Fibroblast of skin of right quadriceps (primary cell): Measurements from ENCODE around the gene MEGF6.

Experiments used
- DNase-seq: peaks from one replicate; pipeline ENCODE4 v3.0.0-alpha.2; 2013

The MEGF6 gene

GRCh38 chr1:3516481-3516869 lies 94.8 kb downstream of the MEGF6 start:
- no peak for DNase-seq

- peak; percentile 26 for DNase-seq
Measured at GRCh38 chr1:3515774-3516480, 95.4 kb downstream of the MEGF6 start.

- no peak for DNase-seq
Measured at GRCh38 chr1:3515272-3515671, 96.0 kb downstream of the MEGF6 start.

- DNase-seq = no peak
Measured at GRCh38 chr1:3514404-3514803, 96.9 kb downstream of the MEGF6 start.

GRCh38 chr1:3511856-3512255 lies 99.5 kb downstream of the MEGF6 start:
- no peak for DNase-seq

GRCh38 chr1:3511306-3511705 lies 100.0 kb downstream of the MEGF6 start:
- DNase-seq = no peak

GRCh38 chr1:3510956-3511250 lies 100.4 kb downstream of the MEGF6 start:
- no peak for DNase-seq

- no peak for DNase-seq
Measured at GRCh38 chr1:3510136-3510955, 101.0 kb downstream of the MEGF6 start.

GRCh38 chr1:3509721-3510120 lies 101.6 kb downstream of the MEGF6 start:
- DNase-seq = no peak

GRCh38 chr1:3508757-3509415 lies 102.4 kb downstream of the MEGF6 start:
- no peak for DNase-seq

- DNase-seq = no peak
Measured at GRCh38 chr1:3507636-3508275, 103.6 kb downstream of the MEGF6 start.

GRCh38 chr1:3506943-3507342 lies 104.4 kb downstream of the MEGF6 start:
- DNase-seq = no peak

- DNase-seq = no peak
Measured at GRCh38 chr1:3506041-3506440, 105.3 kb downstream of the MEGF6 start.

GRCh38 chr1:3505161-3505560 lies 106.1 kb downstream of the MEGF6 start:
- no peak for DNase-seq

GRCh38 chr1:3504822-3505153 lies 106.5 kb downstream of the MEGF6 start:
- no peak for DNase-seq

GRCh38 chr1:3504151-3504821 lies 107.0 kb downstream of the MEGF6 start:
- DNase-seq = peak; percentile 14

GRCh38 chr1:3503525-3503886 lies 107.8 kb downstream of the MEGF6 start:
- no peak for DNase-seq

- DNase-seq = no peak
Measured at GRCh38 chr1:3502641-3503524, 108.4 kb downstream of the MEGF6 start.

GRCh38 chr1:3501856-3502640 lies 109.3 kb downstream of the MEGF6 start:
- DNase-seq = peak; percentile 22

- no peak for DNase-seq
Measured at GRCh38 chr1:3501437-3501836, 109.9 kb downstream of the MEGF6 start.

- no peak for DNase-seq
Measured at GRCh38 chr1:3500265-3500835, 111.0 kb downstream of the MEGF6 start.
